Stimulated activated CD8-positive, alpha-beta memory T cell treated with anti-CD3 and anti-CD28 coated beads, Interleukin-4, amount 100 ng/mL, for 4 hours (primary cell): Measurements from ENCODE around the gene KLHL36.
A peak's percentile ranks its signal among the peaks of the same experiment; 100 is the strongest.
"Not testable (repeated sequence)": the region's sequence is repeated elsewhere in the genome, so short reads cannot be mapped to it uniquely, and the experiment has no call there.

ENCODE experiments used
- DNase-seq, 2 donors: peaks; one replicate each; pipeline ENCODE4 v3.0.0-alpha.2; 2020; ENCODE audit warnings: low read depth in 2 of 2, low spot score in 1 of 2

Gene KLHL36

GRCh38 chr16:84690088-84690819, 41.9 kb downstream of the KLHL36 start:
- no peak for DNase-seq

DNA sequence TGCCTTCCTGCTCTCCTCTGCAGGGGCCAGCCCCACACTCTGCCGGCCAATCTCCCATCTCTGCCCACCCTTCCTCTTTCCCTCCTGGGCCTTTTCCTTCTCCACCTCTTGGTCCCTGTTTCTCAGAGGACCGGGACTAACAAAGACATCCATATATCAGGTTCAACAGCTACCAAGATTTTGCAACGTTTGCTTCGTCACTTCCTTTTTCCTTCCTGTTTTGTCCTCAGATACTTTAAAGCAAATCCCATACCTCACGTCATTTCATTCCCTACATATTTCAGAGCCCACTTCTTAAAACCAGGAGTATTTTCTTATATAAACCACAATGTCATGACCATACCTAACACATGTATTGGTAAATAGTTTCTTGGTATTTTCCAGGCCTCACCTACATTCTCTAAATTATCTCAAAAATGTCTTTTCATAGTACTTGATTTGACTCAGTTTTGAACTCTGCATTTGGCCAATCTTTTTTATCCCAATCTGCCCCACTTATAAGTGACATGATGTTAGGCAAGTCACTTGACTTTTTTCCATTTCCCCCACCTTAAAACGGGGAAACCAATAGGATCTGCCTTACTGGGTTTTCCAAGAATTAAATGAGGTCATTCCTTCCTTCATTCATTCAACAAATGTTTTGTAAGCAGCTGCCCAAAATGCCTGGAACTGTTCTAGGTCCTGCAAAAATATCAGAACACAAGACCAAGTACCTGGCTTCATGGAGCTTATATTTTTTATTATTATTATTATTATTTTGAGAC, 44.3 kb downstream of the KLHL36 start:
- no peak for DNase-seq

GRCh38 chr16:84693869-84694268, 45.6 kb downstream of the KLHL36 start:
- not testable (repeated sequence) for DNase-seq

- DNase-seq = no peak
These were observed 46.7 kb downstream of the KLHL36 start for GRCh38 chr16:84694980-84695379.

DNA sequence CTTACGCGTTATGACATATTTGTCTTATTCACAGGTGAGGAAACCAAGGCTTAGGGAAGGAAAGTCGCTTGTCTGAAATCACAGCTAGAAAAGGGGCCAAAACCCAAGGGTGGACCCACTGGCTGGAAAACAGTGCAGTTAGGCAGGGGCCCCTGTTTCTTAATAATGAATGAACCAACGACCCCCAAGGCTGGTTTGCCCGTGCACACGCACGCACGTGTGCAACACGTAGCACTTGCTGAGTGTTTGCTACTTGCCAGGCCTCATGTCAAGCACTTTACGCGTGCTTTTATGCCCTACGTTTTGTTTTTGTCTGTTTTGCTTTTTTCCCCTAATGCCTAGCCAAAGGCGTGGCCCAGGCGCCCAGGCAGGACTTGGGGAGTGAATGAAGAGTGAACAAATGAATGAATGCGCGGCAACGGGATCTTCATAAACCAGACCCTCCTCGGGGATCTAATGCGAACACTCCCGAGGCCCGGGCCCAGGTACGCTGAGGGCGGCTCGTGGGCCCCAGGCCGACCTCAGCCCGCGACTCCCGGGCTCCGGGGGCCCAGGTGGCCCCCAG, 50.9 kb downstream of the KLHL36 start:
- no peak for DNase-seq

- peak; percentile 48 to 59 for DNase-seq
These were observed 51.6 kb downstream of the KLHL36 start, which contains the start of gene USP10 for GRCh38 chr16:84699712-84700445. Gene USP10, plus strand, starts transcription at chr16:84700000. Its CDS starts 91 bp downstream, at chr16:84700091.

- no peak for DNase-seq
These were observed 52.4 kb downstream of the KLHL36 start for GRCh38 chr16:84700446-84701300.

GRCh38 chr16:84703681-84704080, 55.4 kb downstream of the KLHL36 start:
- no peak for DNase-seq

GRCh38 chr16:84704253-84704652, 55.9 kb downstream of the KLHL36 start:
- no peak for DNase-seq

- no peak for DNase-seq
These were observed 58.5 kb downstream of the KLHL36 start for GRCh38 chr16:84706856-84707255.

DNA sequence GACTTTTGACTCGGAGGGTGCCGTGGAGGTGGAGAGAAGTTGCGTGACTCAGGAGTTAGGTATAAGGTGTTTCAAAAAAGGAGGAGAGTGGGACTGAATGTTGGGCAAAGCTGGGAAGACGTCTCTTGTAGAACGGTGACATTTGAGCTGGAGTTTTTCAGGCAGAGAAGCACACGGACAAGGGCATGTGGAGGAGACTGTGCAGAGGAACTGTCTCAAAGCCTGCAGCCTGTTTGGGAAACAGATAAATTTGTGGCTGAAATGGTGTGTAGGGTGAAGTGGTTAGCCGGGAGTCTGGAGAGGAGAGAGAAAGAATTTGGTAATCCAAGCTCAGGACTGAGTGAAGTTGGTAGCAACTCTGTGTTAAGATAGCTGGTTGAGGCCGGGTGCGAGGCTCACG, 61.3 kb downstream of the KLHL36 start:
- no peak for DNase-seq

- DNase-seq = no peak
These were observed 62.4 kb downstream of the KLHL36 start for GRCh38 chr16:84710686-84711085.
